HepG2 (cell line): ENCODE data around the gene TMEM97. TPM values are rescaled to one million over a fixed set of nuclear protein-coding genes. Genes with fewer than 3 reads are reported as not detected.

Experiments used
- BRF2 ChIP-seq: sonication (generic); formaldehyde crosslinking; IDR thresholded peaks from 2 replicates; pipeline ENCODE4 v1.8.1; 2022; ENCODE audit warnings: mild to moderate bottlenecking, missing genetic modification reagents
- ELF3 ChIP-seq: IDR thresholded peaks from 2 replicates; pipeline ENCODE4 v1.6.1; 2016; ENCODE audit warnings: missing genetic modification reagents, missing compliant biosample characterization
- HIVEP1 ChIP-seq: sonication (generic); formaldehyde crosslinking; IDR thresholded peaks from 2 replicates; pipeline ENCODE4 v1.4.0; 2020; ENCODE audit warnings: mild to moderate bottlenecking, missing genetic modification reagents
- HOXA9 ChIP-seq: sonication (generic); formaldehyde crosslinking; IDR thresholded peaks from 2 replicates; pipeline ENCODE4 v1.8.1; 2022; ENCODE audit warnings: missing genetic modification reagents, mild to moderate bottlenecking, moderate library complexity, borderline replicate concordance
- SNAI1 ChIP-seq: sonication (generic); formaldehyde crosslinking; IDR thresholded peaks from 2 replicates; pipeline ENCODE4 v1.5.0; 2020; ENCODE audit warnings: mild to moderate bottlenecking, missing genetic modification reagents, borderline replicate concordance
- TGIF2 ChIP-seq: IDR thresholded peaks from 2 replicates; pipeline ENCODE4 v1.6.1; 2016; ENCODE audit warnings: control low read depth, missing compliant biosample characterization
- ZNF142 ChIP-seq: sonication (generic); formaldehyde crosslinking; IDR thresholded peaks from 2 replicates; pipeline ENCODE4 v1.4.0; 2020; ENCODE audit warnings: missing genetic modification reagents
- ZNF281 ChIP-seq: sonication (generic); formaldehyde crosslinking; IDR thresholded peaks from 2 replicates; pipeline ENCODE4 v1.4.0; 2020; ENCODE audit warnings: missing genetic modification reagents, borderline replicate concordance
- ZNF597 ChIP-seq: sonication (generic); formaldehyde crosslinking; IDR thresholded peaks from 2 replicates; pipeline ENCODE4 v1.5.0; 2020; ENCODE audit warnings: missing genetic modification reagents
- ZNF646 ChIP-seq: sonication (generic); formaldehyde crosslinking; IDR thresholded peaks from 2 replicates; pipeline ENCODE4 v1.9.0; 2021; ENCODE audit warnings: mild to moderate bottlenecking, missing genetic modification reagents
- polyA plus RNA-seq, 8 experiments: library from polyadenylated mRNA; depleted of rRNA in 3 of 8; stranded (reverse) in 7 of 8; unstranded in 1 of 8; fragments of >200 nt; fragmentation: Illumina TruSeq in 4 of 8; extraction: Trizol in 4 of 8; gene quantifications; 2 replicates each; pipeline versions ENCODE4 v1.2.1 to v1.2.3, GENCODE V29; 2011 to 2016; ENCODE audit warnings: low read depth in 4 of 8, missing spikeins in 1 of 8, mixed read lengths in 1 of 8; ENCODE audit not compliant: insufficient read depth in 1 of 8
- total RNA-seq, 5 experiments: library from RNA; depleted of rRNA; stranded (reverse); fragments of >200 nt; fragmentation: Illumina TruSeq; extraction: Trizol; gene quantifications; 2 replicates each; pipeline ENCODE4 v1.2.3, GENCODE V29; 2016; ENCODE audit warnings: low read depth in 1 of 5

The TMEM97 gene
- total and polyA plus RNA-seq, 2 of the 13 experiments (the other 11 are each of a cell fraction or from before 2014, with no cell fraction given) = 69.6 to 137 TPM

- no peak for TF ChIP-seq ZNF142 (CRISPR knock-in tag)
- TF ChIP-seq TGIF2 = peak; percentile 34; the same call in 1 of the 2 replicates
- TF ChIP-seq ZNF597 = no peak
- TF ChIP-seq BRF2 (CRISPR knock-in tag) = peak; percentile 80; the same call in 1 of the 2 replicates
- TF ChIP-seq HIVEP1 (CRISPR knock-in tag) = peak; percentile 76; the same call in 1 of the 2 replicates
- TF ChIP-seq ZNF281 (CRISPR knock-in tag) = peak; percentile 86; the same call in 1 of the 2 replicates
- TF ChIP-seq ELF3 (CRISPR knock-in tag) = peak; percentile 94
- TF ChIP-seq ZNF646 = no peak
- no peak for TF ChIP-seq HOXA9 (CRISPR knock-in tag)
- no peak for TF ChIP-seq SNAI1 (CRISPR knock-in tag)
Observed at GRCh38 chr17:28370035-28370743, 51.2 kb downstream of the TMEM97 start, which contains the start of gene VTN (continued).
